PFSK-1 (cell line): ENCODE measurements around the gene MRTFA.

Source experiments
- POLR2AphosphoS5 ChIP-seq: IDR thresholded peaks from 2 replicates; pipeline ENCODE4 v1.6.1; 2012; ENCODE audit warnings: low read depth, mild to moderate bottlenecking, control low read depth, low read length, moderate library complexity
- SIN3A ChIP-seq: IDR thresholded peaks from 2 replicates; pipeline ENCODE4 v1.6.1; 2012; ENCODE audit warnings: mild to moderate bottlenecking, low read length, moderate library complexity, borderline replicate concordance; ENCODE audit not compliant: insufficient read depth
- TAF1 ChIP-seq: IDR thresholded peaks from 2 replicates; pipeline ENCODE4 v1.6.1; 2012; ENCODE audit warnings: low read length, control low read depth, borderline replicate concordance; ENCODE audit not compliant: insufficient read depth
- TF ChIP-seq, protein P1 (sequence below), 2 experiments: IDR thresholded peaks; 2 replicates each; pipeline versions ENCODE4 v1.6.1 to v1.8.0; 2011 to 2012; ENCODE audit warnings: low read depth in 2 of 2, low read length in 2 of 2, control low read depth in 1 of 2, inconsistent platforms in 1 of 2, mild to moderate bottlenecking in 1 of 2, moderate library complexity in 1 of 2; ENCODE audit not compliant: insufficient read depth in 1 of 2

DNA sequence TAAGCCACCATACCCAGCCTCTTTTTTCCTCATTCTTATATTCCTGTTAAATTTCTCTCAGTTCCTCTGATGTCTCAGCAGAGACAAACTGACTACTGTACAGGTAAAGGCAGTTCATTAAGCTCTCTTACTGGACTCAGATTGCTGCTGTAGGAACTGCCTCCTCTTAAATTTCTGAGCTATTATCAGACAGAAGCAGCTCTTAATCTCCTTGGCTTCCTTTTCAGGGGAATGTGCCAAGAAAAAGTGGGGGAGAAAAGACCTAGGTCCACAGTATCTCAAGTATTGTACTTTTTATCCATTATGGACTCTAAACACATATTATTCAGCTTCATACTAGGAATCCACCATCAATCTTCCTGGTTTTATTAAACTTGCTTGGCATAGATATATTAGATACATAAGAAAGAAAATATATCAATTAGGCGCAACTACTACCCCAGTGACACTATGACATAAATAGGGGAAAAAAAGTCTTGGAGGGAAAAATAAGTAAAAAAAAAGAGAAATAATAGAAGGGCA is 26.1 kb downstream of the MRTFA start:
- TF ChIP-seq TAF1 (no peak), SIN3A (no peak), POLR2AphosphoS5 (no peak)
- TF ChIP-seq, protein P1, sequence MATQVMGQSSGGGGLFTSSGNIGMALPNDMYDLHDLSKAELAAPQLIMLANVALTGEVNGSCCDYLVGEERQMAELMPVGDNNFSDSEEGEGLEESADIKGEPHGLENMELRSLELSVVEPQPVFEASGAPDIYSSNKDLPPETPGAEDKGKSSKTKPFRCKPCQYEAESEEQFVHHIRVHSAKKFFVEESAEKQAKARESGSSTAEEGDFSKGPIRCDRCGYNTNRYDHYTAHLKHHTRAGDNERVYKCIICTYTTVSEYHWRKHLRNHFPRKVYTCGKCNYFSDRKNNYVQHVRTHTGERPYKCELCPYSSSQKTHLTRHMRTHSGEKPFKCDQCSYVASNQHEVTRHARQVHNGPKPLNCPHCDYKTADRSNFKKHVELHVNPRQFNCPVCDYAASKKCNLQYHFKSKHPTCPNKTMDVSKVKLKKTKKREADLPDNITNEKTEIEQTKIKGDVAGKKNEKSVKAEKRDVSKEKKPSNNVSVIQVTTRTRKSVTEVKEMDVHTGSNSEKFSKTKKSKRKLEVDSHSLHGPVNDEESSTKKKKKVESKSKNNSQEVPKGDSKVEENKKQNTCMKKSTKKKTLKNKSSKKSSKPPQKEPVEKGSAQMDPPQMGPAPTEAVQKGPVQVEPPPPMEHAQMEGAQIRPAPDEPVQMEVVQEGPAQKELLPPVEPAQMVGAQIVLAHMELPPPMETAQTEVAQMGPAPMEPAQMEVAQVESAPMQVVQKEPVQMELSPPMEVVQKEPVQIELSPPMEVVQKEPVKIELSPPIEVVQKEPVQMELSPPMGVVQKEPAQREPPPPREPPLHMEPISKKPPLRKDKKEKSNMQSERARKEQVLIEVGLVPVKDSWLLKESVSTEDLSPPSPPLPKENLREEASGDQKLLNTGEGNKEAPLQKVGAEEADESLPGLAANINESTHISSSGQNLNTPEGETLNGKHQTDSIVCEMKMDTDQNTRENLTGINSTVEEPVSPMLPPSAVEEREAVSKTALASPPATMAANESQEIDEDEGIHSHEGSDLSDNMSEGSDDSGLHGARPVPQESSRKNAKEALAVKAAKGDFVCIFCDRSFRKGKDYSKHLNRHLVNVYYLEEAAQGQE (IDR thresholded peaks at IDR 0.05; ENCODE audit: insufficient read depth in 1 of 2, low read depth in 2 of 2, low read length in 2 of 2): no peak
